NT2/D1 (cell line): ENCODE results near the gene MYD88.

ENCODE experiments used
- DNase-seq: peaks from one replicate; pipeline ENCODE4 v3.0.0-alpha.2; 2011; ENCODE audit warnings: low read depth, low spot score
- H3K27me3 ChIP-seq: 2 replicates; pipeline ENCODE4 v1.6.0; 2011; ENCODE audit warnings: mild to moderate bottlenecking; ENCODE audit not compliant: insufficient read length, insufficient read depth
- H3K36me3 ChIP-seq: 2 replicates; pipeline ENCODE4 v1.6.1; 2011; ENCODE audit warnings: mild to moderate bottlenecking, low read length, mixed read lengths; ENCODE audit not compliant: insufficient read depth, insufficient read length
- H3K4me1 ChIP-seq: 2 replicates; pipeline ENCODE4 v1.5.1; 2011; ENCODE audit not compliant: insufficient read depth, insufficient read length
- H3K4me3 ChIP-seq: 2 replicates; pipeline ENCODE4 v1.5.1; 2011; ENCODE audit warnings: low read depth; ENCODE audit not compliant: insufficient read length
- H3K9ac ChIP-seq: 2 replicates; pipeline ENCODE4 v1.6.0; 2011; ENCODE audit warnings: low read depth; ENCODE audit not compliant: insufficient read length
- H3K9me3 ChIP-seq: 2 replicates; pipeline ENCODE4 v1.5.1; 2011; ENCODE audit warnings: mild to moderate bottlenecking, low read length; ENCODE audit not compliant: insufficient read depth
- SUZ12 ChIP-seq: IDR thresholded peaks from 2 replicates; pipeline ENCODE4 v1.6.1; 2011; ENCODE audit not compliant: insufficient read length, insufficient read depth; ENCODE audit errors: extremely low read depth
- YY1 ChIP-seq: IDR thresholded peaks from 2 replicates; pipeline ENCODE4 v1.6.1; 2011; ENCODE audit not compliant: insufficient read length, insufficient read depth
- ZNF274 ChIP-seq: IDR thresholded peaks from 2 replicates; pipeline ENCODE4 v1.6.1; 2011; ENCODE audit warnings: mild to moderate bottlenecking, low read depth, low read length

The MYD88 gene

DNA sequence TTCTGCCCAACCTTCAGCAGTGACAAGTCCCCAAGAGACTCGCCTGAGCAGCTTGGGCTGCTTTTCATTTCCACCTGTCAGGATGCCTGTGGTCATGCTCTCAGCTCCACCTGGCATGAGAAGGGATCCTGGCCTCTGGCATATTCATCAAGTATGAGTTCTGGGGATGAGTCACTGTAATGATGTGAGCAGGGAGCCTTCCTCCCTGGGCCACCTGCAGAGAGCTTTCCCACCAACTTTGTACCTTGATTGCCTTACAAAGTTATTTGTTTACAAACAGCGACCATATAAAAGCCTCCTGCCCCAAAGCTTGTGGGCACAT lies 3.5 kb downstream of the MYD88 start:
- TF ChIP-seq YY1 (no peak), ZNF274 (no peak), SUZ12 (no peak)
- H3K4me3 ChIP-seq: no peak overlapping the region
- H3K36me3 ChIP-seq: peaks cover 18% of the 10 kb centered on the region
- H3K27me3 ChIP-seq: peaks cover 27% of the 10 kb centered on the region
- peaks cover 4% of the 10 kb centered on the region; the same call in 1 of the 2 replicates for H3K9me3 ChIP-seq
- DNase-seq: no peak
- no peak overlapping the region for H3K9ac ChIP-seq
- peaks cover 14% of the 10 kb centered on the region for H3K4me1 ChIP-seq

DNA sequence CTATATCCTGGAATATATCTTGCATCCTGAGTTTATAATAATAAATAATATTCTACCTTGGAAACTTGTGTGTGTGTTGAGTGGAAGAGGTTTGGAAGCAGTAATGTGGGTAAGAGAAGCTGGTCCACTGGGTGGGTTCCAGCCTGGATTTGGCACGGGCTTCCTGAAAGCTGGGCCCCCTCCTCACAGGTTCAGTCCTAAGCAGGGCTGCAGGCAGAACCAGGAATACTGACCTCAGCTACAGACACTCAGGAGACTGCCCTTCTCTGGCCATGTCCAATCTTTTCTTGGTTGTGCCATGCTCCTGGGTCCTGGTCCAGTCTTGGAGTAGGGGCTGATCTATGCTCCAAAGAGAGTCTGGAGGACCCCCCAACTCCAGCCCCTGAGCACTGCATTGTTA lies 4.5 kb downstream of the MYD88 start:
- TF ChIP-seq YY1: no peak
- no peak for TF ChIP-seq ZNF274
- TF ChIP-seq SUZ12: no peak
- no peak overlapping the region for H3K4me3 ChIP-seq
- DNase-seq: no peak
- H3K36me3 ChIP-seq: peaks cover 18% of the 10 kb centered on the region
- H3K27me3 ChIP-seq: peaks cover 25% of the 10 kb centered on the region
- peaks cover 6% of the 10 kb centered on the region; the same call in 1 of the 2 replicates for H3K9me3 ChIP-seq
- H3K4me1 ChIP-seq: peaks cover 11% of the 10 kb centered on the region
- H3K9ac ChIP-seq: no peak overlapping the region

DNA sequence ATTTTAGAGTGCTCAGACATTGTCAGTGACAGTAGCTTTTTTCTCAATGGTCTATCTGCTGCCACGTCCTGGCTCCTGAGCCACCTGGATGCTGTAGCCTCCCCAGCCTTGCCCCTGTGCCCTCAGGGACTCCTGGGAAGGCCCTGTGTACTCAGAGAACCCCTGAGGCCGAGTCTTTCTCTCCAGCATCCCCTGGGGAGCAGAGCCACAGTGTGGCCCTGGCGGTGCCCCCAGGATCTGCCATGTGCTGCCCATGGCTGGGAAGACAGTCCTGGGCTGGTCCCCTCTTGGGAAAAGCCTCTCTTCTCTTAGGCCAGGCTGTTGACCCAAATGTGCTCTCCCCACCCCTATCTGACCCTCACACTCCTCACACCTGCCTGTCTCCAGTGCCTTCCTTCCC lies 5.0 kb downstream of the MYD88 start:
- Histone ChIP-seq H3K4me3 (no peak overlapping the region), H3K36me3 (peaks cover 18% of the 10 kb centered on the region), H3K9me3 (peaks cover 6% of the 10 kb centered on the region; the same call in 1 of the 2 replicates), H3K9ac (no peak overlapping the region), H3K27me3 (peaks cover 20% of the 10 kb centered on the region), H3K4me1 (peaks cover 9% of the 10 kb centered on the region)
- no peak for DNase-seq
- no peak for TF ChIP-seq SUZ12

DNA sequence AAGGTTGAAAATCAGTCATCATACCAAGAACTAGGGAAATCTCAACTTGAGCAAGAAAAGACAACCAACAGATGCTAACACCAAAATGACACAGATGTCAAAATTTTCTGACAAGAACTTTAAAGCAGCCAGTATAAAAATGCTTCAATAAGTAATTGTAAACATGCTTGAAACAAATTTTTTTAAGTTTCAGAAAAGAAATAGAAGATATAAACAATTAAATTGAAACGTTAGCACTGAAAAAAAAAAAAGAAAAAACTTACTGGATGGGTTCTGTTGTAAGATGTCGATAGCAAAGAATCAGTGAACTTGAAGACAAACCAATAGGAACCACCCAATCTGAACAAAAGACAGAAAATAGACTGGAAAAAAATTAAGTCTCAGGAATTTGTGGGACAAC lies 8.0 kb downstream of the MYD88 start:
- H3K27me3 ChIP-seq: no peaks in the 10 kb centered on the region
- peaks cover 5% of the 10 kb centered on the region for H3K36me3 ChIP-seq
- TF ChIP-seq YY1 (no peak), ZNF274 (no peak), SUZ12 (no peak)
- H3K9me3 ChIP-seq: peaks cover 6% of the 10 kb centered on the region; the same call in 1 of the 2 replicates
- no peak for DNase-seq
- no peak overlapping the region for H3K9ac ChIP-seq
- H3K4me1 ChIP-seq: no peaks in the 10 kb centered on the region
- H3K4me3 ChIP-seq: no peak overlapping the region

DNA sequence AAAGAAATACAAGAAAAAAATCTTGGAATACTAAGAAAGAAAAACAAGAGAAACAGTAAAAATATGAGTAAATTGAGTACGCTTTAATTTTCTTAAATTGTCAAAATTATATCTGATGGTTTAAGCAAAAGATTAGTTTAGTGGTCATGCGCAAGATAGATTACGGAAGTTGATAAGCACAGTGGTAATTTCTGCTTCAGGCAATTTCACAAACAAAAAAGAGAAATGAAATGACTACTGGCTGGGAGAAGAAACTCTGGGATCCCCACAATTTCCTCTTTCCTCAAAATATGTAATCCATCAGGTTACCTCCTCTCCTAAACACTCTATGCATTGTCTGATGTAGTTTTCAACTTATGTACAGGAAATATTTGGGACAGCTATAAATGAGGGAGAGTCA lies 9.0 kb downstream of the MYD88 start:
- no peaks in the 10 kb centered on the region for H3K4me1 ChIP-seq
- H3K9me3 ChIP-seq: peaks cover 6% of the 10 kb centered on the region; the same call in 1 of the 2 replicates
- TF ChIP-seq ZNF274 (no peak), SUZ12 (no peak), YY1 (no peak)
- no peak for DNase-seq
- no peak overlapping the region for H3K9ac ChIP-seq
- H3K4me3 ChIP-seq: no peak overlapping the region
- H3K27me3 ChIP-seq: no peaks in the 10 kb centered on the region
- H3K36me3 ChIP-seq: no peaks in the 10 kb centered on the region

DNA sequence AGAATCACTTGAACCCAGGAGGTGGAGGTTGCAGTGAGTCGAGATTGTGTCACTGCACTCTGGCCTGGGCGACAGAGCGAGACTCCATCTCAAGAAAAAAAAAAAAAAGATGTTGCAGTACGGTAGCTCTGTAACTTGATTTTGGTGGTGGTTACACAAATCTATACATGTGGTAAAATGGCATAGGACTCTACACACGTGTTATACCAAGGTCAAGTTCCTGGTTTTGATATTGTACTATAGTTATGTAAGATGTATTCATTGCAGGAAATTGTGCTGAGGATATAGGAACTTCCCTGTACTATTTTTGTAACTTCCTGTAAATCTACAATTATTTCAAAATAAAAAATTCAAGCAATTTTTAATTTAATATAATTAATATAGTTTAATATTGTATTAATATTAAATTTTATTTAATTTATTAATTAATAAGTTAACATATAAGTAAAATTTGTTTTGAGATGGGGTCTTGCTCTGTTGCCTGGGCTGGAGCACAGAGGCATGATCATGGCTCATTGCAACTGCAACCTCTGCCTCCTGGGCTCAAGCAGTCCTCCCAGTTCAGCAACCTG lies 9.9 kb downstream of the MYD88 start:
- no peak overlapping the region for H3K9ac ChIP-seq
- no peak for TF ChIP-seq YY1
- no peak overlapping the region for H3K4me3 ChIP-seq
- H3K4me1 ChIP-seq: no peaks in the 10 kb centered on the region
- no peak for DNase-seq
- no peaks in the 10 kb centered on the region for H3K36me3 ChIP-seq
- H3K27me3 ChIP-seq: no peaks in the 10 kb centered on the region
- H3K9me3 ChIP-seq: peaks cover 6% of the 10 kb centered on the region; the same call in 1 of the 2 replicates

DNA sequence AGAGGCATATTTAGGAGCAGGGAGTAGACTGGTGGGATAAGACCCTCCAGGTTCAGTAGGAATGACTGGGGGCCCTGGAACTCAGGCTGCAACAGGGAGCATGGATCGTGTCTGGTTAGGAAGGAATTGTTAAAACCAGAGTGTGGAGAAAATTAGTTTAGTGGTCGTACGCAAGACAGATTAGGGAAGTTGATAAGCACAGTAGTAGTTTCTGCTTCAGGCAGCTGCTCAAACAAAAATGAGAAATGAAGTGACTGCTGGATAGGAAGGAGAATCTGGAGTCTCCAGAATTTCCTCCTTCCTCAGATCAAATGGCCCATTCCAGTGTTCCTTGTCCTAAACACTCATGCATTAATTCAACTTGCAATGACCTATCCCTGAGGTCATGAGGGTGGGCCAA lies 11.2 kb downstream of the MYD88 start:
- H3K4me3 ChIP-seq: no peak overlapping the region
- DNase-seq: no peak
- no peaks in the 10 kb centered on the region for H3K36me3 ChIP-seq
- H3K9ac ChIP-seq: no peak overlapping the region
- TF ChIP-seq YY1: no peak
- no peak for TF ChIP-seq ZNF274
- TF ChIP-seq SUZ12: no peak
- H3K27me3 ChIP-seq: no peaks in the 10 kb centered on the region
- no peaks in the 10 kb centered on the region for H3K4me1 ChIP-seq
- peaks cover 6% of the 10 kb centered on the region; the same call in 1 of the 2 replicates for H3K9me3 ChIP-seq

DNA sequence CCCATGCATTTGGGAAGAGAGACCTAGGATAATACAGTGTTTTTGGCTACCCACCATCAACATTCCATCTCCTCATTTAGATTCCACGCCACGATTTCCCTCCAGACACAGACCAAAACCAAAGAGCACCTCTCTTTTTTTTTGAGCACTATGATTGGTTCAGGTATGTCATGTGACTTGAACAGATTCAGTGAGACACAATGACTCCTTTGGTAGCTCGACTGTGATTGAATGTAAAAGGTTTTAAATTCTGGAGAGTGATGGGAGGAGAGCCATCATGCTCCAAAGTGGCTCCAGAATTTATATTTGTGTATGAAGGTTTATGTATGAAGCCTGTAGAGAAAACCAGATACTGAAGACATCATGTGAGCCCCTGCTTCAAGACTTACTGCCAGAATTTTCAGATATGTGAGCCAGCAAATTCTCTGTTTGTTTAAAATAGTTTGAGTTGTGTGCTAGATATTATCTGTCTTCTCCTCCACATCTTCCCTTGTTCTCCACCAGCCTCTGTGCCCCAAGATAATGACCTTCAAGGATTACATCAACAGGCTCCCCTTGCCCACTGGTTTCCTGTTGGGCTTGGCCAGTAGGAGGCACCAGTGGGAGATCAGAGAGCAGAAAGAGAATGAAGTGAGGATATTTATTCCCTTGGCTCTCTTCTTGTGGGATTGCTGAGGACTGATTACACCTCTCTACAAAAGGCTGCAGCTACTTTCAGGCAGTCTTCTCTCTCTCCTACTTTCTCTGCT lies 12.5 kb downstream of the MYD88 start:
- Histone ChIP-seq H3K9ac (no peak overlapping the region), H3K9me3 (peaks cover 6% of the 10 kb centered on the region; the same call in 1 of the 2 replicates), H3K36me3 (no peaks in the 10 kb centered on the region), H3K4me3 (no peak overlapping the region), H3K27me3 (no peaks in the 10 kb centered on the region), H3K4me1 (no peaks in the 10 kb centered on the region)
- no peak for TF ChIP-seq ZNF274
- no peak for TF ChIP-seq YY1
- TF ChIP-seq SUZ12: no peak
- DNase-seq: no peak
